Common myeloid progenitor, CD34-positive (primary cell): ENCODE measurements around the gene CEP120. TPM values are rescaled to one million over a fixed set of nuclear protein-coding genes. Genes with fewer than 3 reads are reported as not detected.
"Not testable (repeated sequence)": the region's sequence is repeated elsewhere in the genome, so short reads cannot be mapped to it uniquely, and the experiment has no call there.

Source experiments
- CTCF ChIA-PET: fragments of 350-600 bp; sonication (Branson Sonifier 250); formaldehyde crosslinking; loops from one replicate; lab custom pipeline; 2021; ENCODE audit warnings: antibody characterized with exemption; lab: Charles Lee
- POLR2A ChIA-PET: fragments of 350-600 bp; sonication (Branson Sonifier 250); formaldehyde crosslinking; loops from one replicate; lab custom pipeline; 2021; ENCODE audit warnings: antibody characterized with exemption; lab: Charles Lee
- DNase-seq, 3 donors: peaks; one replicate each; pipeline versions ENCODE4 v3.0.0 to v3.0.0-alpha.2; 2013
- H3K27ac ChIP-seq, 2 experiments: 1 replicate in 1 of 2; 2 replicates in 1 of 2; pipeline ENCODE4 v1.7.0; 2013; ENCODE audit warnings: inconsistent platforms in 2 of 2, low read length in 2 of 2, mild to moderate bottlenecking in 2 of 2, low read depth in 1 of 2, moderate library complexity in 1 of 2; ENCODE audit not compliant: severe bottlenecking in 2 of 2, insufficient read depth in 1 of 2, poor library complexity in 1 of 2
- H3K27me3 ChIP-seq, 5 experiments: replicated peaks in 2 of 5; 1 replicate in 3 of 5; 2 replicates in 2 of 5; pipeline versions ENCODE4 v1.6.1 to v1.7.0; 2013; ENCODE audit warnings: low read length in 4 of 5, mild to moderate bottlenecking in 2 of 5, moderate library complexity in 2 of 5, inconsistent platforms in 1 of 5; ENCODE audit not compliant: insufficient read depth in 5 of 5, control insufficient read depth in 4 of 5
- H3K36me3 ChIP-seq, 4 experiments: 1 replicate in 2 of 4; 2 replicates in 2 of 4; pipeline versions ENCODE4 v1.6.1 to v1.7.0; 2013; ENCODE audit warnings: low read length in 3 of 4, control low read depth in 1 of 4, mild to moderate bottlenecking in 1 of 4; ENCODE audit not compliant: control insufficient read depth in 4 of 4, insufficient read depth in 4 of 4
- H3K4me1 ChIP-seq, 4 experiments: 1 replicate in 3 of 4; 2 replicates in 1 of 4; pipeline versions ENCODE4 v1.6.1 to v1.7.1; 2013; ENCODE audit warnings: low read length in 3 of 4, mild to moderate bottlenecking in 3 of 4, control low read depth in 1 of 4, inconsistent platforms in 1 of 4, moderate library complexity in 1 of 4; ENCODE audit not compliant: control insufficient read depth in 4 of 4, insufficient read depth in 4 of 4; ENCODE audit errors: control extremely low read depth in 1 of 4
- H3K4me3 ChIP-seq, 7 experiments: 1 replicate in 4 of 7; 2 replicates in 3 of 7; pipeline versions ENCODE4 v1.5.1 to v1.7.0; 2013; ENCODE audit warnings: mild to moderate bottlenecking in 7 of 7, low read length in 6 of 7, moderate library complexity in 6 of 7, inconsistent platforms in 2 of 7, low read depth in 2 of 7, control low read depth in 1 of 7; ENCODE audit not compliant: insufficient read depth in 4 of 7, control insufficient read depth in 1 of 7; ENCODE audit errors: extremely low read depth in 1 of 7
- H3K9me3 ChIP-seq, 5 experiments: 1 replicate in 4 of 5; 2 replicates in 1 of 5; pipeline versions ENCODE4 v1.6.1 to v1.7.1; 2013; ENCODE audit warnings: low read length in 4 of 5, mild to moderate bottlenecking in 2 of 5, inconsistent platforms in 1 of 5, low read depth in 1 of 5, moderate library complexity in 1 of 5; ENCODE audit not compliant: control insufficient read depth in 4 of 5, insufficient read depth in 2 of 5; ENCODE audit errors: control extremely low read depth in 1 of 5
- WGBS: methylation state at CpG from one replicate; pipeline ENCODE4 v1.1.5; 2013; ENCODE audit not compliant: insufficient coverage; 5-methylcytosine and 5-hydroxymethylcytosine counted together
- polyA plus RNA-seq: library from polyadenylated mRNA; unstranded; fragments of 120-200 nt; gene quantifications from one replicate; pipeline ENCODE4 v1.2.1, GENCODE V29; 2013

Gene CEP120
- 16.3 TPM for polyA plus RNA-seq

- POLR2A ChIA-PET = interaction anchor here (1.0 to 1.2 kb wide), 3 partner anchors 17 to 93 kb away, joined by 3 to 5 read pairs (median 4); partner anchors contain the start of gene CSNK1G3
- 3% methylated on average over 33 of the region's 47 CpGs for WGBS
Measured at GRCh38 chr5:123423278-123424149, at the start of gene CEP120. TSS of gene CEP120 (minus strand) at chr5:123423403. CDS start at chr5:123422998, 405 bp downstream.

GRCh38 chr5:123472150-123472924 is 49.1 kb upstream of the CEP120 start:
- no peak overlapping the region for H3K4me3 ChIP-seq
- peaks cover 0 to 2% (median 0%) of the 10 kb centered on the region in 5 experiments for H3K9me3 ChIP-seq
- 91% methylated on average over 4 of the region's 8 CpGs for WGBS
- POLR2A ChIA-PET = no interaction called here
- no peak overlapping the region for H3K27ac ChIP-seq
- peaks cover 0 to 3% (median 0%) of the 10 kb centered on the region in 5 experiments for H3K27me3 ChIP-seq
- H3K4me1 ChIP-seq = no peaks in the 10 kb centered on the region
- CTCF ChIA-PET = interaction anchor here (0.7 kb wide), 1 partner anchor 10 kb away, joined by 6 read pairs; no protein-coding TSS in a partner anchor
- DNase-seq = no peak
- no peaks in the 10 kb centered on the region for H3K36me3 ChIP-seq

More at GRCh38 chr5:123423278-123424149, at the start of gene CEP120:
- Histone ChIP-seq H3K4me1 (peaks cover 10 to 17% (median 17%) of the 10 kb centered on the region in 4 experiments), H3K9me3 (no peaks in the 10 kb centered on the region), H3K27ac (peak within 1 kb of the TSS; percentile 85 to 95), H3K36me3 (peaks cover 0 to 4% (median 1%) of the 10 kb centered on the region in 4 experiments), H3K27me3 (no peaks in the 10 kb centered on the region), H3K4me3 (peak within 1 kb of the TSS; percentile 79 to 99 (median 89))
- peak; percentile 99 to 100 (median 100) for DNase-seq
- CTCF ChIA-PET = interaction anchor here (0.8 to 2.1 kb wide), 10 partner anchors 8 to 188 kb away, joined by 3 to 15 read pairs (median 4); partner anchors contain the start of gene CSNK1G3

GRCh38 chr5:123471385-123471784 is 48.2 kb upstream of the CEP120 start:
- H3K4me3 ChIP-seq = no peak overlapping the region
- DNase-seq = no peak
- no peaks in the 10 kb centered on the region for H3K4me1 ChIP-seq
- H3K9me3 ChIP-seq = peaks cover 0 to 2% (median 0%) of the 10 kb centered on the region in 5 experiments
- H3K27me3 ChIP-seq = peaks cover 0 to 3% (median 0%) of the 10 kb centered on the region in 5 experiments
- ChIA-PET CTCF (no interaction called here), POLR2A (no interaction called here)
- no peaks in the 10 kb centered on the region for H3K36me3 ChIP-seq
- H3K27ac ChIP-seq = no peak overlapping the region
- WGBS = 100% methylated on average over 2 of the region's 3 CpGs

- WGBS = 83% methylated on average over 1 of the region's 1 CpG
- CTCF ChIA-PET, H3K4me1 ChIP-seq, H3K27me3 ChIP-seq, POLR2A ChIA-PET, H3K9me3 ChIP-seq, H3K4me3 ChIP-seq, DNase-seq, H3K36me3 ChIP-seq, H3K27ac ChIP-seq: not testable (repeated sequence)
Measured at GRCh38 chr5:123466839-123467238, 43.6 kb upstream of the CEP120 start.

- 100% methylated on average over 1 of the region's 2 CpGs for WGBS
- Histone ChIP-seq H3K27me3 (no peaks in the 10 kb centered on the region), H3K4me1 (no peaks in the 10 kb centered on the region), H3K36me3 (no peaks in the 10 kb centered on the region), H3K4me3 (no peak overlapping the region), H3K27ac (no peak overlapping the region), H3K9me3 (no peaks in the 10 kb centered on the region)
- ChIA-PET POLR2A (no interaction called here), CTCF (no interaction called here)
- peak in 2 of 3 donors; percentile 3 to 21 for DNase-seq
Measured at GRCh38 chr5:123460296-123460729, 37.1 kb upstream of the CEP120 start.

GRCh38 chr5:123458994-123459393 is 35.8 kb upstream of the CEP120 start:
- CTCF ChIA-PET, POLR2A ChIA-PET, H3K36me3 ChIP-seq, H3K9me3 ChIP-seq, H3K4me3 ChIP-seq, H3K27me3 ChIP-seq, DNase-seq, H3K4me1 ChIP-seq, H3K27ac ChIP-seq: not testable (repeated sequence)
- no CpG with 5 or more reads among the region's 4 CpGs for WGBS
